ENCODE measurements around the gene PLEKHA7.

PLEKHA7 gene

DNA sequence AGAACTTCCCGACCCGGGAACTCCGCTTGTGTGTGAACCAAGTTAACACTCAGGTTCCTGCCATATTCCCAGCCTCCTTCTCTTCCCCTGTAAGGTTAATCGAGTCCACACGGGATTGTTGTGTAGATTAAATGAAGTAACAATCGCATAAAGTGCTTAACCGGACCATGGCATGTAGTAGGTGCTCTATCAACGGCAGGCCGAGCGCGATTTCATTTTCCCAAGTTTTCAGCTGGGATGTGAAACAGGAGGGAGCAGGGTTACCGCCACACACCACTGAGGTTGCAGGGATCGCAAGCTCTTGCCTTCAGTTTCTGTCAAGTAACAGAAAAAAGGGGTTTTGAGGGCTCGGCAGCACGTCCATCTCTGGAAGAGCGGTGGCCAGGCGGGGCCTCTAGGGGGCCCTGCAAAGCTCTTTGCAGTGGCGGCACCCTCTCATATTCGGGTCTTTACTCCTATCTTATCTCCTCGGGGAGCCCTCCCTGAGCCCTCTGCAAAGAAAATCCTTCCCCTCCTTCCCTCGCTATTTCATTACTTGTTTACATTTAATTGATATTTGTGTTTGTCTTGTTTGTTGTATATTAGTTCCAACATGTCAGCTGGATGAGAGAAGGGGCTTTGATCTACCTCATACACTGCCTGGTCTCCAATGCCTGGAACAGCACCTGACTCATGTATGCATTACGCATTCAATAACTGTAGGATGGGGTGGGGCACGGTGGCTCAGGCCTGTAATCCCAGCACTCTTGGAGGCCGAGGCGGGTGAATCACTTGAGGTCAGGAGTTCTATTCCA is 816 bp upstream of the PLEKHA7 start:
- peaks cover 3% of the 10 kb centered on the region for H3K27me3 ChIP-seq (replicated peaks)
- H3K4me3 ChIP-seq (ENCODE audit: low read depth, low read length): peak overlapping the region; percentile 29
- TF ChIP-seq, protein P1, sequence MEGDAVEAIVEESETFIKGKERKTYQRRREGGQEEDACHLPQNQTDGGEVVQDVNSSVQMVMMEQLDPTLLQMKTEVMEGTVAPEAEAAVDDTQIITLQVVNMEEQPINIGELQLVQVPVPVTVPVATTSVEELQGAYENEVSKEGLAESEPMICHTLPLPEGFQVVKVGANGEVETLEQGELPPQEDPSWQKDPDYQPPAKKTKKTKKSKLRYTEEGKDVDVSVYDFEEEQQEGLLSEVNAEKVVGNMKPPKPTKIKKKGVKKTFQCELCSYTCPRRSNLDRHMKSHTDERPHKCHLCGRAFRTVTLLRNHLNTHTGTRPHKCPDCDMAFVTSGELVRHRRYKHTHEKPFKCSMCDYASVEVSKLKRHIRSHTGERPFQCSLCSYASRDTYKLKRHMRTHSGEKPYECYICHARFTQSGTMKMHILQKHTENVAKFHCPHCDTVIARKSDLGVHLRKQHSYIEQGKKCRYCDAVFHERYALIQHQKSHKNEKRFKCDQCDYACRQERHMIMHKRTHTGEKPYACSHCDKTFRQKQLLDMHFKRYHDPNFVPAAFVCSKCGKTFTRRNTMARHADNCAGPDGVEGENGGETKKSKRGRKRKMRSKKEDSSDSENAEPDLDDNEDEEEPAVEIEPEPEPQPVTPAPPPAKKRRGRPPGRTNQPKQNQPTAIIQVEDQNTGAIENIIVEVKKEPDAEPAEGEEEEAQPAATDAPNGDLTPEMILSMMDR (IDR thresholded peaks at IDR 0.05; ENCODE audit: low read depth, low read length, missing control alignments): peak; percentile 73
- no peaks in the 10 kb centered on the region for H3K36me3 ChIP-seq (replicated peaks)
- H3K27ac ChIP-seq: no peak overlapping the region
- DNase-seq: peak; percentile 45
- in situ Hi-C loops (cut with HindIII; ENCODE audit: low pct_ligation_motif_present, low sequenced_read_pairs): no loop called here

DNA sequence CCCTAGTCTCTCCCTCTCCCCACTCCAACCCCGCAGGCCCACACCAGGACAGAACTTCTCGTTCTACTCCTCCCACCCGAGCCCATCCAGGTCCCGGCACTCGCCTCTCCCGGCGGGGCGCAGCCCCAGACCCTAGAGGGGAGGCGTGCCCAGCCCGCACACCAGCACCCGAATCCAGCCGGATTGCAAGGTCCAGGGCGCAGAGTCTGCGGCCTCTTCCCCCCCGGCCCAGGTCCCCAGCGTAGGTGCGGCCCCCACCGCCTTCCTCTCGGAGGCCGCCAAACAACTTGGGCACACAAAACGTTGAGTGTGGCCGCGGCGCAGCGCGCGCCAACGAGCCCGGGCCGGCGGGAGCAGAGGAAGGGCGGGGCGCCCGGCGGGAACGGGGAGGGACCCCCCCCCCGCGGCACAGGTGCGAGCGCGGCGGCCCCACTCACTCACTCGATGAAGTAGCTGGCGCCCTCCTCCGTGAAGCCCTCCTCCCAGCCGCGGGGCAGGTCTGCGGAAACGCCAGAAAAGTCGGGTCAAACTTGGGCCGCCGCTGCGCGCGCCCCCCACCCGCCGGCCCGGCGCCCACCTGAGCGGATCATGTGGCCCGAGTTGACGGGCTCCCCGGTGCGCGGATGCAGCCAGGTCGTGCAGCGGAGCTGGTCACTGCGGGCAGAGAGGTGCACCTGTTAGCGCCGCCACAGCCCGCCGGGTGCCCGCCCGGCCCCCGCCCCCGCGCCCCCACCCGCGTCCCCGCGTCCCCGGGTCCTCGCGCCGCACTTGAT is 480 bp downstream of the PLEKHA7 start:
- no peak for DNase-seq
- H3K4me3 ChIP-seq (ENCODE audit: low read depth, low read length): peak overlapping the region; percentile 53
- in situ Hi-C loops (cut with HindIII; ENCODE audit: low pct_ligation_motif_present, low sequenced_read_pairs): no loop called here

DNA sequence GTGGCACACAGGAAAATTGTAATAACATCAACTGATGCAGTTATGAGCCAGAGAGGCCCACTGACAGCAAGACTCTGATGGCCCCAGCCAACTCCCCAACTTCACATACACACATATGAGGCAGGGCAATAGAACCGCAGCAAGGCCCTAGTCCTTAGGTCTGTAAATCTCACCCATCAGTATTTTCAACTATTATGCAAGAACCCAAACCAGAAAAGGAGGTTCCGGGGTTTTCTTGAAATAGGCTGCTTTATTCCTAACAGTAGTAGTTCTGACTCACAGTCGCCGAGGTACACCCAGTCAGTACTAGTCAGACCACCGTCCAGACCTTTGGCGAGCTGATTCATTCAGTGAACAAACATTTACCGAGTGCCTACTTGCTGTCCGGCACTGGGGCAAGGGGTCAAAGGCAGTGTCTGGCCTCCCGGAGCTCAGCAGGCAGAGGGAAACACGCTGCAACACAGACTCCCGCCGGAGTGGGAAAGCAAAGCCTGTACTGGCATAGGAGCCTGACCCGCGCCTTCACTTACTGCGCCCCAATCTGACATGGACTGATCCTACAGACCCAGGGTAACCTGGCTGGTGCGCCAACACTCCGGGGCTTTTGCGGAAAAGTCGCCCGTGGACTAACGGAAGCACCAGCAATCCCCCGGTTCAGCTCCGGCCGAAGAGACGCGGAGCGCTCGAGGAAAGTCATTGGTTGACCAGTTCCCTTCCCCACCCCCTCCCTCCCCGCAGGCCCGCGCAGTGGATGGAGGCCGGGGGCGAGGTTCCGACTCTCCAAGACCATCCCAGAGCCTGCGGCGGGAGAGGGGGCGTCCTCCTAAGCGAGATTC is 1.3 kb downstream of the PLEKHA7 start:
- TF ChIP-seq, protein P1 (IDR thresholded peaks at IDR 0.05; ENCODE audit: low read depth, low read length, missing control alignments): no peak
- no peaks in the 10 kb centered on the region for H3K36me3 ChIP-seq (replicated peaks)
- peak overlapping the region; percentile 53 for H3K4me3 ChIP-seq (ENCODE audit: low read depth, low read length)
- DNase-seq: peak; percentile 53
- H3K27ac ChIP-seq: no peak overlapping the region
- peaks cover 3% of the 10 kb centered on the region for H3K27me3 ChIP-seq (replicated peaks)
- in situ Hi-C loops (cut with HindIII; ENCODE audit: low pct_ligation_motif_present, low sequenced_read_pairs): no loop called here

More for the DNA sequence above, 480 bp downstream of the PLEKHA7 start:
- Histone ChIP-seq H3K27ac (no peak overlapping the region), H3K36me3 (replicated peaks) (no peaks in the 10 kb centered on the region), H3K27me3 (replicated peaks) (peaks cover 3% of the 10 kb centered on the region)
- TF ChIP-seq, protein P1 (IDR thresholded peaks at IDR 0.05; ENCODE audit: low read depth, low read length, missing control alignments): no peak

DNA sequence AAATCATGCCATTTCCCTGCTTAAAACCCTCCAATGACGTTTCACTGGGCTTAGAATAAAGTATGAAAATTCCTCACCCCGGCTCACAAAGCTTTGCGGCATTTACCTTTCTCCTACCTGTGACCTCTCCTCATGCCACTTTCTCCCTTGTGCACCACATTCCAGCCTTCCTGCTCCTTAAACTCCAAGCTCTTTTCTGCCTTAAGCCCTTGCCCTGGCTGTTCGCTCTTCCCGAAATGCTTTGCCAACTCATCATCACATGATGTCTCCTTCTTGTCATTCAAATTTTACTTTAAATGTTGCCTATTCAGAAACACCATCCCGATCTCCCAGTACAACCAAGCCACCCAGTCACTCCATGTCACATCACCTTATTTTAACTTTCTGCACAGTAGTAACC is 2.0 kb downstream of the PLEKHA7 start:
- in situ Hi-C loops (cut with HindIII; ENCODE audit: low pct_ligation_motif_present, low sequenced_read_pairs): no loop called here
- no peaks in the 10 kb centered on the region for H3K36me3 ChIP-seq (replicated peaks)

DNA sequence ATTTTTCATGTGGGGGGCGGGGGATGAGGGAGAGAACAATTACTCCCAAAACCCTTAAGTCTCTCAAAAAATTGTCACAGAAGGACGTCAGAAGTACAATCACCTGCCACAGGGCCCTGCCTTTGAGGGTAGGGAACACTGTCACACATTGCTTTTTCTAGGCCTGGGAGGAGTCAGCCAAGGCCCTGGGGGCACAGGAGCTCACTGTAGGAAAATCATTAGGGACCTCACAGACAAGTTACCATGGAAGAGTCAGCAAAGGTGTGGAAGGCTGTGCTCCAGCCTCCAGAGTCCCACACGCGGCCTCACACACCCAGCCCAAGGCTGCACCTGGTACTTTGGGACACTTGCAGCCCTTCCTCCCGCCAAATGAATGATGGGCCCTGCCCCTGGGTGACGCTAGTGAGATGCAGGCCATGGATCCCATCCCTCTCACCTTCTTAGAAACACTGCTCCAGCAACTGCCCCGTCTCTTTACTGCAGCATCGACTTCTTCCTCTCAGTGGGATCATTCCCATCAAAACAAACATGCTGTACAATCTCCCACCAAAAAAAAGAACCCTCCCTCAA is 3.3 kb downstream of the PLEKHA7 start:
- no peak for DNase-seq
- TF ChIP-seq, protein P1 (IDR thresholded peaks at IDR 0.05; ENCODE audit: low read depth, low read length, missing control alignments): no peak
- in situ Hi-C loops (cut with HindIII; ENCODE audit: low pct_ligation_motif_present, low sequenced_read_pairs): no loop called here
- Histone ChIP-seq H3K27ac (no peak overlapping the region), H3K36me3 (replicated peaks) (no peaks in the 10 kb centered on the region), H3K4me3 (ENCODE audit: low read depth, low read length) (no peak overlapping the region), H3K27me3 (replicated peaks) (peaks cover 3% of the 10 kb centered on the region)

More for the DNA sequence above, 2.0 kb downstream of the PLEKHA7 start:
- TF ChIP-seq, protein P1 (IDR thresholded peaks at IDR 0.05; ENCODE audit: low read depth, low read length, missing control alignments): no peak
- DNase-seq: no peak
- H3K27me3 ChIP-seq (replicated peaks): peaks cover 3% of the 10 kb centered on the region
- no peak overlapping the region for H3K27ac ChIP-seq
- no peak overlapping the region for H3K4me3 ChIP-seq (ENCODE audit: low read depth, low read length)
